Measurements from ENCODE around the gene ADGRG7. TPM values are rescaled to one million over a fixed set of nuclear protein-coding genes. Genes with fewer than 3 reads are reported as not detected.

ADGRG7 gene
- polyA plus RNA-seq, 1 donor (not counting 4 experiments of a cell fraction or from before 2014, with no cell fraction given), result 0.03 TPM

DNA sequence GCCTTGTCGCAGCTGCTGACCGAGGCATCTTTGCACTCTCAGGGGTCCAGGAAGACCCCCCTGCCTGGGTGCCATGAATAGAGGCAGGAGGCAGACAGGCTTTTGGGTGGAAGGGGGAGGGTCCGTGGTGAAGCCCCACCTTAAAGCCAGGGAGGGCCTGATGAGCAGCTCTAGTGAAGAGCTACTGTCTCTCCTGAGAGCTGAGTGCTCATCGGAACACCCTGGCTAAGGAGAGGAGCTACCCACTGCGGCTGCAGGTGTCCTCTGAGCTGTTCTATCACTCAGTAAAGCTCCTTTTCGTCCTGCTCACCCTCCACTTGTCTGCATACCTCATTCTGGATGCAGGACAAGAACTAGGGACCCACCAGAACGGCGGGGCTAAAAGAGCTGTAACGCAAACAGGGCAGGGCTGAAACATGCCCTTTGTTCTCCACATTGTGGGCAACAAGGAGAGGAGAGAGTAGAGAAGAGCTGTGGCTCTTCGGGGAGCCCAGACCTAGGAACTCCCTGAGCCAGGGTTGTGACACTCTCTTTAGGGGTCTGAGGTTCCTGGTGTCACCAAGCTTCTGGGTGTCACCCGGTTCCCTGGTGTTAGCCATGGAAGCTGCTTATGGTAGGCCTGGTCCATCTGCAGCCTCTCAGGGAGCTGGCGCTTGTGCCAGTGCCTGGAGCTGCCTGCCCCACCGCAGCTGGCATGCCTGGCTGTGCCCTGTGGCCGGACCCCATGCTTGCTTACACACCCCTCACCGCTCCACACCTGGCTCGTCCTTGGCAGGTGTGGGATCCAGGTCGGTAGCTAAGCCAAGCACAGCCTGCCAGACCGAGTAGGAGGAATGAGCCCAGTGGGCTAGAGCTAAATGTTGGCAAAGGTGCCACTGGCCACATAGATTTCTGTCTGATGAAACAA is 73.7 kb downstream of the ADGRG7 start:
- no peak for FAIRE-seq
- no peaks in the 10 kb centered on the region for H3K4me1 ChIP-seq (ENCODE audit: control insufficient read depth, extremely low read depth, insufficient read depth, low read length)
- no peaks in the 10 kb centered on the region for H3K36me3 ChIP-seq (ENCODE audit: control insufficient read depth in 2 of 2, extremely low read depth in 1 of 2, insufficient read depth in 2 of 2, low read length in 2 of 2)
- TF ChIP-seq CTCF (optimal IDR thresholded peaks at IDR 0.05 in 1 of 3, IDR thresholded peaks at IDR 0.05 in 1 of 3, conservative IDR thresholded peaks at IDR 0.05 in 1 of 3; ENCODE audit: extremely low read depth in 1 of 3, insufficient read depth in 2 of 3, low read length in 3 of 3) (no peak), EZH2 (IDR thresholded peaks at IDR 0.05; ENCODE audit: low read length) (no peak)
- H3K9me3 ChIP-seq (ENCODE audit: control insufficient read depth, low read depth, low read length), result no peaks in the 10 kb centered on the region
- no peak overlapping the region for H3K4me2 ChIP-seq (ENCODE audit: control insufficient read depth, extremely low read depth, insufficient read depth, low read depth, low read length)
- H3K27me3 ChIP-seq (ENCODE audit: control insufficient read depth, extremely low read depth, insufficient read depth, low read length), result no peaks in the 10 kb centered on the region
- no peak for DNase-seq (ENCODE audit: low read depth, low spot score)
- dilution Hi-C loops (cut with MboI; ENCODE audit: extremely low pct_ligation_motif_present, low sequenced_read_pairs), result no loop called here
- no peak overlapping the region for H3K4me3 ChIP-seq (ENCODE audit: control insufficient read depth in 2 of 3, extremely low read depth in 1 of 3, insufficient read depth in 2 of 3, low read depth in 1 of 3, low read length in 3 of 3)
- no peaks in the 10 kb centered on the region for H4K20me1 ChIP-seq (ENCODE audit: control insufficient read depth, extremely low read depth, insufficient read depth, low read length)
- no peaks in the 10 kb centered on the region for H3K9me1 ChIP-seq (ENCODE audit: control insufficient read depth, extremely low read depth, insufficient read depth, low read length)
- H3K27ac ChIP-seq (ENCODE audit: control insufficient read depth, insufficient read depth, low read length), result no peak overlapping the region
- no peak overlapping the region for H3K9ac ChIP-seq (ENCODE audit: control insufficient read depth, extremely low read depth, insufficient read depth, low read length)
- no peak overlapping the region for H2AFZ ChIP-seq (ENCODE audit: control insufficient read depth, low read length)
- no peaks in the 10 kb centered on the region for H3K79me2 ChIP-seq (ENCODE audit: control insufficient read depth, insufficient read depth, low read length)

- no peak for DNase-seq (ENCODE audit: low read depth, low spot score)
- no peak for FAIRE-seq
- Histone ChIP-seq H3K4me1 (ENCODE audit: control insufficient read depth, extremely low read depth, insufficient read depth, low read length) (peaks cover 11% of the 10 kb centered on the region), H3K4me2 (ENCODE audit: control insufficient read depth, extremely low read depth, insufficient read depth, low read depth, low read length) (no peak overlapping the region), H3K9ac (ENCODE audit: control insufficient read depth, extremely low read depth, insufficient read depth, low read length) (no peak overlapping the region), H2AFZ (ENCODE audit: control insufficient read depth, low read length) (no peak overlapping the region), H3K27me3 (ENCODE audit: control insufficient read depth, extremely low read depth, insufficient read depth, low read length) (no peaks in the 10 kb centered on the region), H3K79me2 (ENCODE audit: control insufficient read depth, insufficient read depth, low read length) (no peaks in the 10 kb centered on the region), H4K20me1 (ENCODE audit: control insufficient read depth, extremely low read depth, insufficient read depth, low read length) (no peaks in the 10 kb centered on the region), H3K4me3 (ENCODE audit: control insufficient read depth in 2 of 3, extremely low read depth in 1 of 3, insufficient read depth in 2 of 3, low read depth in 1 of 3, low read length in 3 of 3) (no peak overlapping the region), H3K36me3 (ENCODE audit: control insufficient read depth in 2 of 2, extremely low read depth in 1 of 2, insufficient read depth in 2 of 2, low read length in 2 of 2) (no peaks in the 10 kb centered on the region), H3K27ac (ENCODE audit: control insufficient read depth, insufficient read depth, low read length) (no peak overlapping the region), H3K9me1 (ENCODE audit: control insufficient read depth, extremely low read depth, insufficient read depth, low read length) (no peaks in the 10 kb centered on the region), H3K9me3 (ENCODE audit: control insufficient read depth, low read depth, low read length) (no peaks in the 10 kb centered on the region)
- dilution Hi-C loops (cut with MboI; ENCODE audit: extremely low pct_ligation_motif_present, low sequenced_read_pairs), result no loop called here
- TF ChIP-seq EZH2 (IDR thresholded peaks at IDR 0.05; ENCODE audit: low read length) (no peak), CTCF (optimal IDR thresholded peaks at IDR 0.05 in 1 of 3, IDR thresholded peaks at IDR 0.05 in 1 of 3, conservative IDR thresholded peaks at IDR 0.05 in 1 of 3; ENCODE audit: extremely low read depth in 1 of 3, insufficient read depth in 2 of 3, low read length in 3 of 3) (no peak)
Observed at GRCh38 chr3:100693225-100693624, 83.8 kb downstream of the ADGRG7 start.

All from keratinocyte (primary cell).